SK-N-SH (cell line): ENCODE results near the gene SENP3. TPM values are rescaled to one million over a fixed set of nuclear protein-coding genes. Genes with fewer than 3 reads are reported as not detected.
A peak's percentile ranks its signal among the peaks of the same experiment; 100 is the strongest.

Experiments
- CTCF ChIA-PET: fragments of 300-600, 350-600 bp; formaldehyde crosslinking; extraction: SDS; loops from one replicate; lab custom pipeline; 2021; lab: Yijun Ruan, JAX
- POLR2A ChIA-PET: fragments of 350-600 bp; sonication (Branson Sonifier 250); formaldehyde crosslinking; extraction: SDS; loops from one replicate; lab custom pipeline; 2020; ENCODE audit warnings: antibody characterized with exemption, inconsistent platforms; lab: Yijun Ruan, JAX
- DNase-seq: peaks from one replicate; pipeline ENCODE4 v3.0.0; 2012
- H2AFZ ChIP-seq: fragments of 200-600 bp; sonication (generic); 2 replicates; pipeline ENCODE4 v1.8.1; 2016; ENCODE audit warnings: antibody characterized with exemption, mild to moderate bottlenecking, low read depth
- H3F3A ChIP-seq: fragments of 200-600 bp; sonication (generic); replicated peaks from 2 replicates; pipeline ENCODE3; 2016; ENCODE audit warnings: antibody characterized with exemption, mild to moderate bottlenecking; ENCODE audit not compliant: insufficient read depth
- H3K27ac ChIP-seq, 2 experiments: fragments of 200-500 bp in 1 of 2; fragments of 200-600 bp in 1 of 2; sonication (Bioruptor generic) in 1 of 2; sonication (generic), shearing (Covaris generic) in 1 of 2; 2 replicates each; pipeline versions ENCODE4 v1.5.1 to v1.6.1; 2014 to 2016; ENCODE audit warnings: low read depth in 2 of 2, inconsistent platforms in 1 of 2, low read length in 1 of 2, mild to moderate bottlenecking in 1 of 2, mixed read lengths in 1 of 2
- H3K27me3 ChIP-seq: fragments of 200-600 bp; sonication (generic), shearing (Covaris generic); 2 replicates; pipeline ENCODE4 v1.6.1; 2016; ENCODE audit warnings: mixed run types; ENCODE audit not compliant: insufficient read depth
- H3K36me3 ChIP-seq, 2 experiments: fragments of 200-500 bp in 1 of 2; fragments of 200-600 bp in 1 of 2; sonication (Bioruptor generic) in 1 of 2; sonication (generic) in 1 of 2; replicated peaks in 1 of 2; 2 replicates each; pipeline versions ENCODE3 to v1.5.1; 2014 to 2016; ENCODE audit warnings: low read length in 1 of 2, mild to moderate bottlenecking in 1 of 2; ENCODE audit not compliant: insufficient read depth in 2 of 2, control insufficient read depth in 1 of 2
- H3K4me1 ChIP-seq, 2 experiments: fragments of 200-500 bp in 1 of 2; fragments of 200-600 bp in 1 of 2; sonication (Bioruptor generic) in 1 of 2; sonication (generic), shearing (Covaris generic) in 1 of 2; 2 replicates each; pipeline versions ENCODE4 v1.5.1 to v1.6.1; 2014 to 2016; ENCODE audit warnings: low read depth in 1 of 2, low read length in 1 of 2, mixed run types in 1 of 2; ENCODE audit not compliant: insufficient read depth in 2 of 2, control insufficient read depth in 1 of 2
- H3K4me2 ChIP-seq: fragments of 200-600 bp; sonication (generic), shearing (Covaris generic); 2 replicates; pipeline ENCODE4 v1.6.1; 2017; ENCODE audit warnings: mixed run types
- H3K4me3 ChIP-seq, 2 experiments: fragments of 200-500 bp in 1 of 2; fragments of 200-600 bp in 1 of 2; sonication (Bioruptor generic) in 1 of 2; sonication (generic), shearing (Covaris generic) in 1 of 2; 2 replicates each; pipeline versions ENCODE4 v1.5.1 to v1.8.1; 2014 to 2016; ENCODE audit warnings: low read depth in 2 of 2, inconsistent platforms in 1 of 2, low read length in 1 of 2, mild to moderate bottlenecking in 1 of 2, mixed read lengths in 1 of 2, moderate library complexity in 1 of 2
- H3K79me2 ChIP-seq: fragments of 200-600 bp; sonication (generic); 2 replicates; pipeline ENCODE4 v1.8.1; 2017; ENCODE audit warnings: mild to moderate bottlenecking; ENCODE audit not compliant: insufficient read depth
- H3K9ac ChIP-seq: fragments of 200-600 bp; sonication (generic); 2 replicates; pipeline ENCODE4 v1.6.1; 2017; ENCODE audit warnings: mixed run types
- H3K9me2 ChIP-seq: fragments of 200-600 bp; sonication (generic); 2 replicates; pipeline ENCODE4 v1.6.1; 2017; ENCODE audit warnings: mixed run types
- H3K9me3 ChIP-seq: fragments of 200-600 bp; sonication (generic); 2 replicates; pipeline ENCODE4 v1.6.1; 2017; ENCODE audit warnings: mixed run types, mild to moderate bottlenecking, moderate library complexity
- H4K20me1 ChIP-seq: fragments of 200-600 bp; sonication (generic); 2 replicates; pipeline ENCODE4 v1.6.1; 2017; ENCODE audit warnings: mild to moderate bottlenecking, mixed run types; ENCODE audit not compliant: insufficient read depth
- CHD2 ChIP-seq: fragments of 150-350 bp; IDR thresholded peaks from 2 replicates; pipeline ENCODE4 v1.6.1; 2018; ENCODE audit warnings: low read length; ENCODE audit not compliant: partially characterized antibody
- MEF2A ChIP-seq: IDR thresholded peaks from 2 replicates; pipeline ENCODE4 v1.4.0; 2012; ENCODE audit warnings: low read depth, borderline replicate concordance
- NFIC ChIP-seq: IDR thresholded peaks from 2 replicates; pipeline ENCODE4 v1.4.0; 2012; ENCODE audit warnings: borderline replicate concordance
- REST ChIP-seq: IDR thresholded peaks from 2 replicates; pipeline ENCODE4 v1.6.1; 2012; ENCODE audit warnings: mild to moderate bottlenecking, low read depth, low read length, moderate library complexity
- RFX5 ChIP-seq: IDR thresholded peaks from 2 replicates; pipeline ENCODE4 v1.6.1; 2012; ENCODE audit warnings: mild to moderate bottlenecking, improper control_type of control experiment, low read length
- SMC3 ChIP-seq: IDR thresholded peaks from 2 replicates; pipeline ENCODE4 v1.6.1; 2012; ENCODE audit warnings: low read depth, low read length, improper control_type of control experiment
- TAF1 ChIP-seq: IDR thresholded peaks from 2 replicates; pipeline ENCODE4 v1.6.1; 2012; ENCODE audit warnings: low read depth, mild to moderate bottlenecking, low read length, moderate library complexity, borderline replicate concordance
- TCF12 ChIP-seq: IDR thresholded peaks from 2 replicates; pipeline ENCODE4 v1.4.0; 2012
- TEAD4 ChIP-seq: IDR thresholded peaks from 2 replicates; pipeline ENCODE4 v1.4.0; 2012; ENCODE audit warnings: mild to moderate bottlenecking, borderline replicate concordance; ENCODE audit not compliant: insufficient read depth
- USF2 ChIP-seq: fragments of 150-350 bp; IDR thresholded peaks from 2 replicates; pipeline ENCODE4 v1.6.1; 2017; ENCODE audit warnings: antibody characterized with exemption, low read length, low read depth, borderline replicate concordance
- ZBTB33 ChIP-seq: IDR thresholded peaks from 2 replicates; pipeline ENCODE4 v1.4.0; 2012; ENCODE audit warnings: low read depth, borderline replicate concordance
- WGBS: methylation state at CpG from one replicate; pipeline ENCODE4 v1.1.6; 2017; ENCODE audit warnings: low lambda C conversion rate; 5-methylcytosine and 5-hydroxymethylcytosine counted together
- polyA plus RNA-seq, 3 experiments: library from polyadenylated mRNA; depleted of rRNA; stranded (reverse); fragments of >200 nt; gene quantifications; 2 replicates each; pipeline ENCODE4 v1.2.3, GENCODE V29; 2012

SENP3 gene
- polyA plus RNA-seq, 1 of the 3 experiments (the other 2 are of a cell fraction): 80.8 TPM

GRCh38 chr17:7530023-7530900 lies 31.5 kb upstream of the SENP3 start:
- WGBS: 56% methylated on average over 6 of the region's 6 CpGs
- Histone ChIP-seq H3K4me3 (no peak overlapping the region), H3K27ac (no peak overlapping the region), H3K36me3 (no peaks in the 10 kb centered on the region), H2AFZ (no peak overlapping the region), H3K9ac (no peak overlapping the region), H3K27me3 (no peaks in the 10 kb centered on the region; the same call in 1 of the 2 replicates), H4K20me1 (no peaks in the 10 kb centered on the region), H3K9me3 (peaks cover 9% of the 10 kb centered on the region), H3K9me2 (no peaks in the 10 kb centered on the region), H3F3A (peaks cover 3% of the 10 kb centered on the region), H3K79me2 (no peaks in the 10 kb centered on the region)
- no peak for DNase-seq
- no peak for TF ChIP-seq ZBTB33
- TF ChIP-seq TCF12: no peak
- TF ChIP-seq, all 33 proteins: peak for 0
- ChIA-PET CTCF (interaction anchor here (1.2 to 3.0 kb wide), 2 partner anchors 16 to 31 kb away, joined by 4 to 13 read pairs; partner anchors contain the start of gene SENP3), POLR2A (no interaction called here)
- no peaks in the 10 kb centered on the region for H3K4me1 ChIP-seq
- no peak overlapping the region for H3K4me2 ChIP-seq

GRCh38 chr17:7538050-7538449 lies 23.7 kb upstream of the SENP3 start:
- peaks cover 3% of the 10 kb centered on the region; the same call in 1 of the 2 replicates for H3K9me3 ChIP-seq
- TF ChIP-seq TEAD4: no peak
- ChIA-PET CTCF (interaction anchor here (6.8 kb wide), 1 partner anchor 23 kb away, joined by 32 read pairs; the partner anchor contains the start of gene SENP3), POLR2A (interaction anchor here (1.2 kb wide), 1 partner anchor 22 kb away, joined by 3 read pairs; no protein-coding TSS in a partner anchor)
- H3K27ac ChIP-seq: no peak overlapping the region
- 45% methylated on average over 3 of the region's 3 CpGs for WGBS
- H3F3A ChIP-seq: no peaks in the 10 kb centered on the region
- H3K4me3 ChIP-seq: no peak overlapping the region
- no peaks in the 10 kb centered on the region for H4K20me1 ChIP-seq
- H3K27me3 ChIP-seq: no peaks in the 10 kb centered on the region
- no peak overlapping the region for H3K4me2 ChIP-seq
- no peak for DNase-seq
- no peaks in the 10 kb centered on the region for H3K36me3 ChIP-seq
- H3K79me2 ChIP-seq: no peaks in the 10 kb centered on the region
- H3K4me1 ChIP-seq: no peaks in the 10 kb centered on the region
- H3K9ac ChIP-seq: no peak overlapping the region
- H2AFZ ChIP-seq: no peak overlapping the region
- H3K9me2 ChIP-seq: no peaks in the 10 kb centered on the region

- Histone ChIP-seq H3K27me3 (no peaks in the 10 kb centered on the region; the same call in 1 of the 2 replicates), H3K79me2 (no peaks in the 10 kb centered on the region), H2AFZ (0 out of 2 replicates have a peak overlapping the region, but pooled peaks have one; percentile 29), H3K27ac (no peak overlapping the region), H3K4me1 (no peaks in the 10 kb centered on the region), H3F3A (no peaks in the 10 kb centered on the region), H3K4me2 (no peak overlapping the region), H3K36me3 (no peaks in the 10 kb centered on the region), H3K9ac (no peak overlapping the region), H3K9me2 (no peaks in the 10 kb centered on the region), H4K20me1 (no peaks in the 10 kb centered on the region), H3K4me3 (no peak overlapping the region), H3K9me3 (peaks cover 3% of the 10 kb centered on the region; the same call in 1 of the 2 replicates)
- WGBS: 62% methylated on average over 10 of the region's 11 CpGs
- ChIA-PET POLR2A (interaction anchor here (1.2 kb wide), 1 partner anchor 23 kb away, joined by 3 read pairs; no protein-coding TSS in a partner anchor), CTCF (interaction anchor here (1.5 to 6.8 kb wide), 2 partner anchors 22 to 24 kb away, joined by 5 to 32 read pairs; partner anchors contain the start of gene SENP3)
- no peak for DNase-seq
- no peak for TF ChIP-seq RFX5
- no peak for TF ChIP-seq CHD2
- TF ChIP-seq MEF2A: no peak
- no peak for TF ChIP-seq REST
- no peak for TF ChIP-seq USF2
- TF ChIP-seq TAF1: no peak
- no peak for TF ChIP-seq SMC3
- TF ChIP-seq NFIC: no peak
Measured at GRCh38 chr17:7538891-7539545, 22.7 kb upstream of the SENP3 start.
